HEK293 (cell line): ENCODE data around the gene CSNK1G3.

ENCODE experiments used
- CTCF ChIA-PET: fragments of 350-600 bp; formaldehyde crosslinking; extraction: SDS; loops from one replicate; lab custom pipeline; 2021; ENCODE audit warnings: antibody characterized with exemption; lab: Yijun Ruan, JAX
- POLR2A ChIA-PET: fragments of 300-600 bp; formaldehyde crosslinking; extraction: SDS; loops from one replicate; lab custom pipeline; 2020; ENCODE audit warnings: antibody characterized with exemption, inconsistent platforms; lab: Yijun Ruan, JAX
- H3K27ac ChIP-seq: fragments of 200-500 bp; sonication (Bioruptor generic); 2 replicates; pipeline ENCODE4 v1.5.1; 2014; ENCODE audit warnings: low read depth, low read length, control low read depth, inconsistent platforms; ENCODE audit errors: extremely low read depth
- H3K36me3 ChIP-seq, 2 experiments: fragments of 200-500 bp in 1 of 2; sonication (Bioruptor generic) in 1 of 2; 1 replicate in 1 of 2; 2 replicates in 1 of 2; pipeline ENCODE4 v1.5.1; 2014 to 2017; ENCODE audit warnings: inconsistent platforms in 2 of 2, low read length in 2 of 2; ENCODE audit not compliant: control insufficient read depth in 2 of 2, insufficient read depth in 1 of 2
- H3K4me1 ChIP-seq: fragments of 200-500 bp; sonication (Bioruptor generic); 2 replicates; pipeline ENCODE4 v1.5.1; 2014; ENCODE audit warnings: mild to moderate bottlenecking, low read length, inconsistent platforms; ENCODE audit not compliant: control insufficient read depth, insufficient read depth
- H3K4me3 ChIP-seq: 2 replicates; pipeline ENCODE4 v1.5.1; 2011; ENCODE audit warnings: low read depth, mild to moderate bottlenecking, control low read depth, low read length, moderate library complexity
- H3K9me3 ChIP-seq: fragments of 200-500 bp; sonication (Bioruptor generic); 2 replicates; pipeline ENCODE4 v1.5.1; 2014; ENCODE audit warnings: low read depth, low read length, inconsistent platforms; ENCODE audit not compliant: control insufficient read depth, insufficient read depth
- GLI4 ChIP-seq: fragments of 450-650 bp; formaldehyde crosslinking; IDR thresholded peaks from 2 replicates; pipeline ENCODE4 v1.5.1; 2016; ENCODE audit warnings: missing biosample characterization, missing genetic modification characterization
- KLF8 ChIP-seq: fragments of 450-650 bp; formaldehyde crosslinking; IDR thresholded peaks from 2 replicates; pipeline ENCODE4 v1.5.1; 2016; ENCODE audit warnings: missing biosample characterization, missing genetic modification characterization
- MZF1 ChIP-seq: fragments of 450-650 bp; formaldehyde crosslinking; IDR thresholded peaks from 2 replicates; pipeline ENCODE4 v1.5.1; 2017; ENCODE audit warnings: missing biosample characterization, missing genetic modification characterization, borderline replicate concordance
- OVOL3 ChIP-seq: fragments of 450-650 bp; formaldehyde crosslinking; IDR thresholded peaks from 2 replicates; pipeline ENCODE4 v1.5.1; 2016; ENCODE audit warnings: missing biosample characterization, missing genetic modification characterization
- PATZ1 ChIP-seq: fragments of 450-650 bp; formaldehyde crosslinking; IDR thresholded peaks from 2 replicates; pipeline ENCODE4 v1.5.1; 2016; ENCODE audit warnings: missing biosample characterization, missing genetic modification characterization
- PRDM4 ChIP-seq: fragments of 450-650 bp; formaldehyde crosslinking; IDR thresholded peaks from 2 replicates; pipeline ENCODE4 v1.5.1; 2017; ENCODE audit warnings: missing biosample characterization, missing genetic modification characterization
- SALL2 ChIP-seq: fragments of 450-650 bp; formaldehyde crosslinking; IDR thresholded peaks from 2 replicates; pipeline ENCODE4 v1.5.0; 2017; ENCODE audit warnings: missing biosample characterization, mild to moderate bottlenecking, missing genetic modification characterization, borderline replicate concordance
- TCF7L2 ChIP-seq: IDR thresholded peaks from 2 replicates; pipeline ENCODE4 v1.6.1; 2011; ENCODE audit warnings: low read depth, mild to moderate bottlenecking, inconsistent platforms, low read length, moderate library complexity, borderline replicate concordance
- ZBTB26 ChIP-seq: fragments of 450-650 bp; formaldehyde crosslinking; optimal IDR thresholded peaks from 2 replicates; pipeline ENCODE3; 2016; ENCODE audit warnings: missing biosample characterization, mild to moderate bottlenecking, missing genetic modification characterization
- ZFP3 ChIP-seq: fragments of 450-650 bp; formaldehyde crosslinking; IDR thresholded peaks from 2 replicates; pipeline ENCODE4 v1.5.1; 2016; ENCODE audit warnings: low read depth, missing biosample characterization, missing genetic modification characterization
- ZFP69B ChIP-seq: fragments of 450-650 bp; formaldehyde crosslinking; IDR thresholded peaks from 2 replicates; pipeline ENCODE4 v1.5.1; 2016; ENCODE audit warnings: missing biosample characterization, missing genetic modification characterization
- ZNF155 ChIP-seq: fragments of 450-650 bp; formaldehyde crosslinking; IDR thresholded peaks from 2 replicates; pipeline ENCODE4 v1.5.1; 2016; ENCODE audit warnings: missing biosample characterization, missing genetic modification characterization
- ZNF169 ChIP-seq: fragments of 450-650 bp; formaldehyde crosslinking; IDR thresholded peaks from 2 replicates; pipeline ENCODE4 v1.5.1; 2016; ENCODE audit warnings: missing biosample characterization, missing genetic modification characterization
- ZNF23 ChIP-seq: fragments of 450-650 bp; formaldehyde crosslinking; IDR thresholded peaks from 2 replicates; pipeline ENCODE4 v1.5.1; 2016; ENCODE audit warnings: missing biosample characterization, missing genetic modification characterization, borderline replicate concordance
- ZNF24 ChIP-seq: fragments of 450-650 bp; formaldehyde crosslinking; IDR thresholded peaks from 2 replicates; pipeline ENCODE4 v1.5.1; 2016; ENCODE audit warnings: missing biosample characterization, missing genetic modification characterization
- ZNF449 ChIP-seq: fragments of 450-650 bp; formaldehyde crosslinking; IDR thresholded peaks from 2 replicates; pipeline ENCODE4 v1.5.1; 2017; ENCODE audit warnings: missing biosample characterization, mild to moderate bottlenecking, missing genetic modification characterization, moderate library complexity
- ZNF544 ChIP-seq: fragments of 450-650 bp; formaldehyde crosslinking; IDR thresholded peaks from 2 replicates; pipeline ENCODE4 v1.5.0; 2017; ENCODE audit warnings: missing biosample characterization, missing genetic modification characterization
- ZNF600 ChIP-seq: fragments of 450-650 bp; formaldehyde crosslinking; IDR thresholded peaks from 2 replicates; pipeline ENCODE4 v1.5.1; 2016; ENCODE audit warnings: missing biosample characterization, missing genetic modification characterization
- ZNF626 ChIP-seq: fragments of 450-650 bp; sonication (Bioruptor Pico); formaldehyde crosslinking; IDR thresholded peaks from 2 replicates; pipeline ENCODE4 v1.5.1; 2018; ENCODE audit warnings: missing biosample characterization, missing genetic modification characterization, inconsistent platforms
- ZNF664 ChIP-seq: fragments of 450-650 bp; formaldehyde crosslinking; IDR thresholded peaks from 2 replicates; pipeline ENCODE4 v1.5.1; 2016; ENCODE audit warnings: missing biosample characterization, missing genetic modification characterization
- ZSCAN16 ChIP-seq: fragments of 450-650 bp; formaldehyde crosslinking; IDR thresholded peaks from 2 replicates; pipeline ENCODE4 v1.5.1; 2016; ENCODE audit warnings: missing biosample characterization, missing genetic modification characterization
- ZSCAN18 ChIP-seq: fragments of 450-650 bp; formaldehyde crosslinking; IDR thresholded peaks from 2 replicates; pipeline ENCODE4 v1.5.1; 2016; ENCODE audit warnings: missing biosample characterization, missing genetic modification characterization
- ZSCAN30 ChIP-seq: fragments of 450-650 bp; IDR thresholded peaks from 2 replicates; pipeline ENCODE4 v1.5.1; 2018; ENCODE audit warnings: missing biosample characterization, mild to moderate bottlenecking, missing genetic modification characterization, moderate library complexity

Gene CSNK1G3

GRCh38 chr5:123579410-123579809 lies 67.4 kb downstream of the CSNK1G3 start:
- ChIA-PET CTCF (no interaction called here), POLR2A (no interaction called here)

GRCh38 chr5:123582550-123583285 lies 70.7 kb downstream of the CSNK1G3 start:
- ChIA-PET CTCF (no interaction called here), POLR2A (no interaction called here)
- H3K9me3 ChIP-seq: no peaks in the 10 kb centered on the region; the same call in 1 of the 2 replicates
- H3K27ac ChIP-seq: no peak overlapping the region
- no peaks in the 10 kb centered on the region for H3K4me1 ChIP-seq
- H3K4me3 ChIP-seq: no peak overlapping the region
- no peak for TF ChIP-seq ZNF544 (tag by site-specific recombination)
- TF ChIP-seq ZNF664 (tag by site-specific recombination): no peak
- no peak for TF ChIP-seq ZNF600
- TF ChIP-seq ZSCAN16 (tag by site-specific recombination): no peak
- no peak for TF ChIP-seq PATZ1 (tag by site-specific recombination)
- no peak for TF ChIP-seq ZFP3
- TF ChIP-seq ZSCAN30 (tag by site-specific recombination): no peak
- TF ChIP-seq ZNF626: no peak
- TF ChIP-seq ZSCAN18: no peak
- TF ChIP-seq ZNF449 (tag by site-specific recombination): no peak
- TF ChIP-seq ZNF169 (tag by site-specific recombination): no peak
- TF ChIP-seq ZNF24: no peak
- TF ChIP-seq GLI4 (tag by site-specific recombination): no peak
- TF ChIP-seq TCF7L2: no peak
- TF ChIP-seq SALL2 (tag by site-specific recombination): no peak
- TF ChIP-seq ZFP69B (tag by site-specific recombination): no peak
- TF ChIP-seq OVOL3 (tag by site-specific recombination): no peak
- TF ChIP-seq KLF8 (tag by site-specific recombination): no peak
- H3K36me3 ChIP-seq: peaks cover 0 to 7% of the 10 kb centered on the region in 2 experiments; a peak in 2 of 3 replicates

More at GRCh38 chr5:123579410-123579809, 67.4 kb downstream of the CSNK1G3 start:
- Histone ChIP-seq H3K27ac (no peak overlapping the region), H3K4me3 (no peak overlapping the region), H3K9me3 (no peaks in the 10 kb centered on the region), H3K4me1 (no peaks in the 10 kb centered on the region), H3K36me3 (peaks cover 7 to 11% of the 10 kb centered on the region in 2 experiments)
- TF ChIP-seq ZBTB26 (tag by site-specific recombination): no peak
- no peak for TF ChIP-seq PRDM4 (tag by site-specific recombination)
- no peak for TF ChIP-seq ZNF23 (tag by site-specific recombination)
- TF ChIP-seq MZF1 (tag by site-specific recombination): no peak
- no peak for TF ChIP-seq ZNF155 (tag by site-specific recombination)
